K562 (cell line): ENCODE data around the gene MFSD8. TPM values are rescaled to one million over a fixed set of nuclear protein-coding genes. Genes with fewer than 3 reads are reported as not detected.

Experiments
- BRF1 ChIP-seq: IDR thresholded peaks from 3 replicates; pipeline ENCODE4 v1.6.1; 2011; ENCODE audit warnings: borderline replicate concordance, mild to moderate bottlenecking; ENCODE audit not compliant: insufficient read length; ENCODE audit errors: extremely low read depth
- C11orf30 ChIP-seq: fragments of 450-650 bp; IDR thresholded peaks from 2 replicates; pipeline ENCODE4 v1.6.1; 2016; ENCODE audit warnings: low read depth, mild to moderate bottlenecking
- CBX8 ChIP-seq: fragments of 200-600 bp; sonication (generic); IDR thresholded peaks from 2 replicates; pipeline ENCODE4 v1.6.1; 2012; ENCODE audit warnings: borderline replicate concordance, mixed run types, low read depth, mild to moderate bottlenecking, moderate library complexity, mixed read lengths, low read length, control low read depth, inconsistent platforms; ENCODE audit not compliant: poor library complexity, severe bottlenecking; ENCODE audit errors: extremely low read depth
- CEBPB ChIP-seq: fragments of 450-650 bp; IDR thresholded peaks from 2 replicates; pipeline ENCODE4 v1.6.1; 2016; ENCODE audit warnings: missing genetic modification characterization, missing compliant biosample characterization
- CHD4 ChIP-seq: fragments of 200-600 bp; sonication (generic); IDR thresholded peaks from 3 replicates; pipeline ENCODE4 v1.6.1; 2012; ENCODE audit warnings: low read depth, mild to moderate bottlenecking, mixed read lengths, low read length, inconsistent platforms; ENCODE audit not compliant: insufficient read depth, insufficient replicate concordance, poor library complexity, severe bottlenecking
- GTF2F1 ChIP-seq: IDR thresholded peaks from 2 replicates; pipeline ENCODE4 v1.6.1; 2011; ENCODE audit warnings: low read depth, low read length, improper control_type of control experiment
- HMGN3 ChIP-seq: IDR thresholded peaks from 2 replicates; pipeline ENCODE4 v1.6.1; 2011; ENCODE audit warnings: borderline replicate concordance, low read depth, mild to moderate bottlenecking, mixed read lengths, low read length; ENCODE audit not compliant: insufficient read length; ENCODE audit errors: extremely low read depth
- MAZ ChIP-seq, 2 experiments: fragments of 450-650 bp in 1 of 2; sonication (generic) in 1 of 2; formaldehyde crosslinking; IDR thresholded peaks in 1 of 2; conservative IDR thresholded peaks in 1 of 2; 2 replicates each; pipeline versions ENCODE4 v1.4.0 to v1.5.0; 2020; ENCODE audit warnings: mild to moderate bottlenecking in 1 of 2, missing genetic modification reagents in 1 of 2
- MBD2 ChIP-seq: sonication (generic); IDR thresholded peaks from 2 replicates; pipeline ENCODE4 v1.6.1; 2016; ENCODE audit warnings: low read depth, borderline replicate concordance
- NR1H2 ChIP-seq: sonication (generic); formaldehyde crosslinking; IDR thresholded peaks from 2 replicates; pipeline ENCODE4 v1.4.0; 2020; ENCODE audit warnings: mild to moderate bottlenecking, missing genetic modification reagents
- POLR2A ChIP-seq: fragments of 450-650 bp; conservative IDR thresholded peaks from 2 replicates; pipeline ENCODE4 v1.6.1; 2016
- SLC30A9 ChIP-seq: fragments of 250-450 bp; sonication (Bioruptor Pico); IDR thresholded peaks from 2 replicates; pipeline ENCODE4 v1.8.0; 2022; ENCODE audit warnings: mild to moderate bottlenecking, moderate library complexity
- SMARCA5 ChIP-seq: fragments of 450-650 bp; IDR thresholded peaks from 2 replicates; pipeline ENCODE4 v1.6.1; 2016
- STAG1 ChIP-seq: sonication (generic); formaldehyde crosslinking; IDR thresholded peaks from 2 replicates; pipeline ENCODE4 v1.5.0; 2020; ENCODE audit warnings: missing genetic modification reagents, borderline replicate concordance
- TRIM24 ChIP-seq, 2 experiments: fragments of 450-650 bp; IDR thresholded peaks; 2 replicates each; pipeline ENCODE4 v1.6.1; 2016
- ZBTB8A ChIP-seq: fragments of 450-650 bp; IDR thresholded peaks from 2 replicates; pipeline ENCODE4 v1.6.1; 2018; ENCODE audit warnings: mild to moderate bottlenecking, moderate library complexity; ENCODE audit not compliant: partially characterized antibody
- ZNF12 ChIP-seq: sonication (generic); formaldehyde crosslinking; IDR thresholded peaks from 2 replicates; pipeline ENCODE4 v1.4.0; 2020; ENCODE audit warnings: mild to moderate bottlenecking, missing genetic modification reagents
- ZNF175 ChIP-seq: fragments of 200-800 bp; sonication (Bioruptor generic); IDR thresholded peaks from 2 replicates; pipeline ENCODE4 v1.6.1; 2016; ENCODE audit warnings: low read depth, mild to moderate bottlenecking, missing genetic modification characterization, missing compliant biosample characterization
- ZNF707 ChIP-seq: fragments of 250-450 bp; sonication (Bioruptor Pico); conservative IDR thresholded peaks from 2 replicates; pipeline ENCODE4 v1.8.0; 2022; ENCODE audit warnings: inconsistent platforms, mild to moderate bottlenecking, moderate library complexity
- polyA plus RNA-seq, 8 experiments: library from polyadenylated mRNA; depleted of rRNA in 4 of 8; stranded (reverse) in 5 of 8; unstranded in 3 of 8; fragments of >200 nt; fragmentation: Nextera tagmentation in 2 of 8; fragmentation: Illumina TruSeq in 1 of 8; extraction: Ambion mirVana in 2 of 8; extraction: Trizol in 1 of 8; gene quantifications; 2 replicates each; pipeline versions ENCODE4 v1.2.1 to v1.2.3, GENCODE V29; 2011 to 2014; ENCODE audit warnings: inconsistent platforms in 1 of 8, missing spikeins in 1 of 8
- total RNA-seq, 7 experiments: library from RNA; depleted of rRNA in 6 of 7; stranded (reverse); fragments of >200 nt in 6 of 7; fragmentation: Illumina TruSeq in 2 of 7; extraction: Trizol in 2 of 7; gene quantifications; 2 replicates each; pipeline versions ENCODE4 v1.2.1 to v1.2.3, GENCODE V29; 2011 to 2021; ENCODE audit warnings: low replicate concordance in 1 of 7
- TF ChIP-seq, protein P1 (sequence below), 2 experiments: fragments of 450-650 bp; conservative IDR thresholded peaks; 2 replicates each; pipeline ENCODE4 v1.6.1; 2017; ENCODE audit warnings: mild to moderate bottlenecking in 2 of 2, moderate library complexity in 2 of 2
- TF ChIP-seq, protein P2 (sequence below), 2 experiments: IDR thresholded peaks; 2 replicates each; pipeline ENCODE4 v1.6.1; 2012; ENCODE audit warnings: improper control_type of control experiment in 2 of 2, low read depth in 2 of 2, low read length in 2 of 2, borderline replicate concordance in 1 of 2
- TF ChIP-seq, protein P3 (sequence below): IDR thresholded peaks from 2 replicates; pipeline ENCODE4 v1.6.1; 2011; ENCODE audit not compliant: insufficient read length; ENCODE audit errors: extremely low read depth

MFSD8 gene
- total and polyA plus RNA-seq, 9 of the 15 experiments (the other 6 are each of a cell fraction or from before 2014, with no cell fraction given): 7.0 to 27.2 (median 18.7) TPM

DNA sequence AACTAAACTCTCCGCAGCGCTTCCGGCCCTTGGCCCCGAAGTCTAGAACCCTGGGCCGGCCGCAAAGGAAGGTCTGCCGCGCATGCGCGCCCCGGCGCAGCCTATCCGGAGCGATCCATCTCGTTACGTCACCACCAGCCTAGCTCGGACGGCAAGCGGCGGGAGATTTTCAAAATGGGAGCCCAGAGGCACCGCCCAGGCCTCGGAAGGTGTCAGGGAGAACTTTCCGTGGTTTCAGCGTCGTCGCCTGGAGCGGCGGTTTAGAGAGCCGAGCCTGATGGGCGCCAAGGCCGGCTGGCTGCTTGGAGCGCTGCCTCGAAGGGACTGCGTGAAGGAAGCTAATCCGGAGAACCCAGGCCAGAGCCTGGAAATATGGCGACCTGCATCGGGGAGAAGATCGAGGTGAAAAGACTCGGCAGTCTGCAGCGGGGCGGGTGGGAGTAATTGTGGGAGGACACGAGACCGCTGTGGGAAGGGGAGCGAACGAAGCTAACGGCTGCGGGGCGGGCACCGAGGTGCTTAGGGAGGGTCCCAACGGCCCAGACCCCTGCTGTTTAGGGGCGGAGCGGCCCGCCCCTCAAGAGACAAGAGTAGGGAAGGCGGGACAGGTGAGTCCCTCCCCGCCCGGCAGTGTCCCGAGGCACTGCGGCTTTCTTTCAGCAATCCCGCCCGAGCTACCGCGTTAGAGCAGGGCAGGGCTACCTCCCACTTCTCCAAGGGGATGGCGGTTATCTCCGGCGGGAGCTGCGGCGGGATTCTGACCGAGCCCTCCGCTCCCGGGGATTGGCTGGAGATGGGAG is 84.0 kb downstream of the MFSD8 start, which contains the start of gene PLK4 (continued):
- no peak for TF ChIP-seq BRF1
- TF ChIP-seq MBD2: peak; percentile 42; the same call in 1 of the 2 replicates
- no peak for TF ChIP-seq ZBTB8A
- peak; percentile 50 for TF ChIP-seq HMGN3
- no peak for TF ChIP-seq STAG1 (CRISPR knock-in tag)
- no peak for TF ChIP-seq NR1H2
- TF ChIP-seq, protein P1, sequence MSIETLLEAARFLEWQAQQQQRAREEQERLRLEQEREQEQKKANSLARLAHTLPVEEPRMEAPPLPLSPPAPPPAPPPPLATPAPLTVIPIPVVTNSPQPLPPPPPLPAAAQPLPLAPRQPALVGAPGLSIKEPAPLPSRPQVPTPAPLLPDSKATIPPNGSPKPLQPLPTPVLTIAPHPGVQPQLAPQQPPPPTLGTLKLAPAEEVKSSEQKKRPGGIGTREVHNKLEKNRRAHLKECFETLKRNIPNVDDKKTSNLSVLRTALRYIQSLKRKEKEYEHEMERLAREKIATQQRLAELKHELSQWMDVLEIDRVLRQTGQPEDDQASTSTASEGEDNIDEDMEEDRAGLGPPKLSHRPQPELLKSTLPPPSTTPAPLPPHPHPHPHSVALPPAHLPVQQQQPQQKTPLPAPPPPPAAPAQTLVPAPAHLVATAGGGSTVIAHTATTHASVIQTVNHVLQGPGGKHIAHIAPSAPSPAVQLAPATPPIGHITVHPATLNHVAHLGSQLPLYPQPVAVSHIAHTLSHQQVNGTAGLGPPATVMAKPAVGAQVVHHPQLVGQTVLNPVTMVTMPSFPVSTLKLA (conservative IDR thresholded peaks at IDR 0.05): peak; percentile 53 to 81
- TF ChIP-seq TRIM24 (IDR thresholded peaks at IDR 0.05): 0 out of 4 replicates have a peak, but pooled peaks of 1 of the 2 experiments have one; percentile 8
- peak; percentile 55 for TF ChIP-seq CEBPB (tag)
- TF ChIP-seq GTF2F1: peak; percentile 72; the same call in 1 of the 2 replicates
- no peak for TF ChIP-seq CHD4
- peak; percentile 84 for TF ChIP-seq C11orf30
- peak; percentile 49; the same call in 1 of the 2 replicates for TF ChIP-seq ZNF175 (CRISPR knock-in tag)
- TF ChIP-seq, protein P2, sequence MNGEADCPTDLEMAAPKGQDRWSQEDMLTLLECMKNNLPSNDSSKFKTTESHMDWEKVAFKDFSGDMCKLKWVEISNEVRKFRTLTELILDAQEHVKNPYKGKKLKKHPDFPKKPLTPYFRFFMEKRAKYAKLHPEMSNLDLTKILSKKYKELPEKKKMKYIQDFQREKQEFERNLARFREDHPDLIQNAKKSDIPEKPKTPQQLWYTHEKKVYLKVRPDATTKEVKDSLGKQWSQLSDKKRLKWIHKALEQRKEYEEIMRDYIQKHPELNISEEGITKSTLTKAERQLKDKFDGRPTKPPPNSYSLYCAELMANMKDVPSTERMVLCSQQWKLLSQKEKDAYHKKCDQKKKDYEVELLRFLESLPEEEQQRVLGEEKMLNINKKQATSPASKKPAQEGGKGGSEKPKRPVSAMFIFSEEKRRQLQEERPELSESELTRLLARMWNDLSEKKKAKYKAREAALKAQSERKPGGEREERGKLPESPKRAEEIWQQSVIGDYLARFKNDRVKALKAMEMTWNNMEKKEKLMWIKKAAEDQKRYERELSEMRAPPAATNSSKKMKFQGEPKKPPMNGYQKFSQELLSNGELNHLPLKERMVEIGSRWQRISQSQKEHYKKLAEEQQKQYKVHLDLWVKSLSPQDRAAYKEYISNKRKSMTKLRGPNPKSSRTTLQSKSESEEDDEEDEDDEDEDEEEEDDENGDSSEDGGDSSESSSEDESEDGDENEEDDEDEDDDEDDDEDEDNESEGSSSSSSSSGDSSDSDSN (IDR thresholded peaks at IDR 0.05; ENCODE audit: borderline replicate concordance in 1 of 2, low read depth in 2 of 2, low read length in 2 of 2): peak in 1 of 2 experiments; percentile 91; a peak in 2 of 4 replicates
- TF ChIP-seq MAZ (CRISPR knock-in tag; conservative IDR thresholded peaks at IDR 0.05 in 1 of 2, IDR thresholded peaks at IDR 0.05 in 1 of 2): peak in 1 of 2 experiments; percentile 71; a peak in 2 of 4 replicates
- TF ChIP-seq POLR2A: peak; percentile 95
- peak; percentile 54; the same call in 1 of the 2 replicates for TF ChIP-seq ZNF12 (CRISPR knock-in tag)
- no peak for TF ChIP-seq SMARCA5
- TF ChIP-seq SLC30A9 (CRISPR knock-in tag): no peak
- TF ChIP-seq, protein P3, sequence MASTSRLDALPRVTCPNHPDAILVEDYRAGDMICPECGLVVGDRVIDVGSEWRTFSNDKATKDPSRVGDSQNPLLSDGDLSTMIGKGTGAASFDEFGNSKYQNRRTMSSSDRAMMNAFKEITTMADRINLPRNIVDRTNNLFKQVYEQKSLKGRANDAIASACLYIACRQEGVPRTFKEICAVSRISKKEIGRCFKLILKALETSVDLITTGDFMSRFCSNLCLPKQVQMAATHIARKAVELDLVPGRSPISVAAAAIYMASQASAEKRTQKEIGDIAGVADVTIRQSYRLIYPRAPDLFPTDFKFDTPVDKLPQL: peak; percentile 40
- no peak for TF ChIP-seq ZNF707
- no peak for TF ChIP-seq CBX8
